ENCODE data around the gene SCN1B. TPM values are rescaled to one million over a fixed set of nuclear protein-coding genes. Genes with fewer than 3 reads are reported as not detected.

SCN1B gene
- total and polyA plus RNA-seq, 4 donors = 1.5 to 12.6 (median 9.0) TPM

- Histone ChIP-seq H3K9ac (ENCODE audit: insufficient read depth in 1 of 2, low read length in 2 of 2) (no peak overlapping the region), H3K4me1 (ENCODE audit: control insufficient read depth in 5 of 5, insufficient read depth in 5 of 5, low read length in 5 of 5) (no peaks in the 10 kb centered on the region), H3K27ac (ENCODE audit: low read depth in 1 of 2, low read length in 1 of 2) (no peak overlapping the region), H3K27me3 (ENCODE audit: control insufficient read depth in 3 of 3, insufficient read depth in 3 of 3, low read length in 2 of 3) (no peaks in the 10 kb centered on the region), H3K36me3 (ENCODE audit: control insufficient read depth in 4 of 4, insufficient read depth in 4 of 4, low read length in 4 of 4) (no peaks in the 10 kb centered on the region), H3K4me3 (no peak overlapping the region), H3K9me3 (ENCODE audit: control insufficient read depth in 4 of 4, insufficient read depth in 3 of 4, low read length in 3 of 4) (no peaks in the 10 kb centered on the region)
- no peak for ATAC-seq (ENCODE audit: insufficient read depth, low FRiP score)
- DNase-seq = no peak
- 89 to 91% methylated on average over 5 of the region's 5 CpGs for WGBS, 2 donors
- no peak for TF ChIP-seq CTCF (IDR thresholded peaks at IDR 0.05; ENCODE audit: control extremely low read depth, extremely low read depth)
Measured at GRCh38 chr19:35051796-35052195, 21.5 kb downstream of the SCN1B start.

GRCh38 chr19:35052599-35053190 lies 22.4 kb downstream of the SCN1B start:
- no peak for DNase-seq
- TF ChIP-seq CTCF (IDR thresholded peaks at IDR 0.05; ENCODE audit: control extremely low read depth, extremely low read depth) = no peak
- WGBS, 2 donors = 80 to 83% methylated on average over 8 of the region's 8 CpGs

GRCh38 chr19:35053667-35054293 lies 23.5 kb downstream of the SCN1B start:
- Histone ChIP-seq H3K9ac (ENCODE audit: insufficient read depth in 1 of 2, low read length in 2 of 2) (no peak overlapping the region), H3K27me3 (ENCODE audit: control insufficient read depth in 3 of 3, insufficient read depth in 3 of 3, low read length in 2 of 3) (no peaks in the 10 kb centered on the region), H3K27ac (ENCODE audit: low read depth in 1 of 2, low read length in 1 of 2) (no peak overlapping the region), H3K36me3 (ENCODE audit: control insufficient read depth in 4 of 4, insufficient read depth in 4 of 4, low read length in 4 of 4) (no peaks in the 10 kb centered on the region), H3K9me3 (ENCODE audit: control insufficient read depth in 4 of 4, insufficient read depth in 3 of 4, low read length in 3 of 4) (no peaks in the 10 kb centered on the region), H3K4me1 (ENCODE audit: control insufficient read depth in 5 of 5, insufficient read depth in 5 of 5, low read length in 5 of 5) (no peaks in the 10 kb centered on the region), H3K4me3 (no peak overlapping the region)
- TF ChIP-seq CTCF (IDR thresholded peaks at IDR 0.05; ENCODE audit: control extremely low read depth, extremely low read depth) = no peak
- DNase-seq (no peak), ATAC-seq (ENCODE audit: insufficient read depth, low FRiP score) (no peak)
- WGBS, 2 donors = 85 to 89% methylated on average over 9 of the region's 9 CpGs

More at GRCh38 chr19:35052599-35053190, 22.4 kb downstream of the SCN1B start:
- Histone ChIP-seq H3K4me1 (ENCODE audit: control insufficient read depth in 5 of 5, insufficient read depth in 5 of 5, low read length in 5 of 5) (no peaks in the 10 kb centered on the region), H3K27me3 (ENCODE audit: control insufficient read depth in 3 of 3, insufficient read depth in 3 of 3, low read length in 2 of 3) (no peaks in the 10 kb centered on the region), H3K9ac (ENCODE audit: insufficient read depth in 1 of 2, low read length in 2 of 2) (no peak overlapping the region), H3K9me3 (ENCODE audit: control insufficient read depth in 4 of 4, insufficient read depth in 3 of 4, low read length in 3 of 4) (no peaks in the 10 kb centered on the region), H3K36me3 (ENCODE audit: control insufficient read depth in 4 of 4, insufficient read depth in 4 of 4, low read length in 4 of 4) (no peaks in the 10 kb centered on the region), H3K4me3 (no peak overlapping the region), H3K27ac (ENCODE audit: low read depth in 1 of 2, low read length in 1 of 2) (no peak overlapping the region)
- ATAC-seq (ENCODE audit: insufficient read depth, low FRiP score) = no peak
